HG03039 (cell line): ENCODE data around the gene ANO9.
A peak's percentile ranks its signal among the peaks of the same experiment; 100 is the strongest.

Source experiments
- ATAC-seq: cut with Tn5 transposase; IDR thresholded peaks from one replicate; pipeline ENCODE4 v1.9.1; 2021; ENCODE audit warnings: mild to moderate bottlenecking, moderate library complexity; ENCODE audit not compliant: unreplicated experiment

ANO9 gene

DNA sequence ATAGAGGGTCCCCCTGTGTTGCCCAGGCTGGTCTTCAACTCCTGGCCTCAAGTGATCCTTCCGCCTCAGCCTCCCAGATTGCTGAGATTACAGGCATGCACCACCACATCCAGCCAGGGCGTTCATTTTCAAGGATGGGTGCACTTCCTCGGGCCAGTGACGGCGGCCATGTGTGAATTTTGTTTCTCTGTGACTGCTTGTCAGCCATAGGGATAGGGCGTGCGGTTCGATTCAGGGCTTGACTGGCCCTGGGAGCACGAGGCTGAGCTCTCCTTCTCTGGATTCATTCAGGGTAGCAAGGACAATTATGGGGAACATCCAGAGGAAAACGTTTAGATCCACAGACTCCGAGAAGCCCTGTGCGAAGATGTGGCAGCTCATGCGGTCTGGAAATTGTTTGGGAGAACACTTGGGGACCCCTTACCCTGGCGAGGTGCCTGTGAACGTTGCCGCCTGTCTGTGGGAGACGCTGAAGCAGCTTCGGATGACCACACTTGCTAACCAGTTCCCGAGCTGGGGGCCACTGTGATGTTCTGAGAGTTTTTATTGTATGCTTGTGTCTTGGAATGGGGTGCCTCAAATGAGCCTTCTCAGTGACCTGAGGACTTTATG, 11.2 kb upstream of the ANO9 start:
- no peak for ATAC-seq

DNA sequence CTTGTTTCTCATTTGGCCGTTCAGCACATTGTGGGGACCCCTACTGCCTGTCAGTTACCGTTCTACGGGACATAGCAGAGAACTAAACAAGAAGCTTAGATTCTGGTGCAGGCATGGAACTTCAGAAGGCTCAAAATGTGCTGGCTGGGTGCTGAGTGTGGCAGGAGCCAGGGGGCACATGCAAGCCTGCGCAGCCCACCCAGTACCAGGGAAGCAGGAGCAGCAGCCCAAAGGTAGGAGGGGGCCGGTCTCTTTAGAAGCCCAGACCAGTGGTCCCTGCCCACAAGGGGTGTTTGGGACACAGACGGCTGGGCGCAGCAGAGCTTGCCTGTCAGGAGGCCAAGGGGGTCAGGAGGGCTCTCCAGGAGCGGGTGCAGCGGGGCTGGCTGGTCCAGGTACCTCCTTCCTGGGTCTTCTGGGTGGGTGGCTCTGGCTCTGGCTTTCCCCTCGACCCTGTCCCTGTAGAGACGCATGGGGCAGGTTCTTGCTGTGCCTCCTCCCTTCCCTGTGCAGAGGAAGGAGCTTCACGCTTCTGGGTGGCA, 10.5 kb upstream of the ANO9 start:
- ATAC-seq = no peak

DNA sequence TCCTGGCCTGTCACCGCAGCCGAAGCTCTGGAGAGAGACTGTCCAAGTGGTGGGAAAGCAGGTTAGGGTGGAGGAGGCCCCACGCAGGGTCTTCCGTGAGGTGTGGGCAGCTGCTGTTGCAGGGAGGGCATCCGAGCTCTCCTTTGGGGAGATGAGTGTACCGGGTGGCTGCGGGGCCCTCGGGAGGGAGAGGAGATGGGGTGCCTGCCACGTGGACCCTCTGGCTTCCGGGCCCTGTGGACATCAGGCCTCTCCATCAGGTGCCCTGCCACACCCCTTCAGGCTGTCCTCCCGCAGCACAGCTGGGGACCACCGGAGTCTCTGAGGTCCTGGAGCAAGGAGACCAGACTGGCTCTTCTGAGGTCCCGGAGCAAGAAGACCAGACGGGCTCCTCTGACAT, 9.9 kb upstream of the ANO9 start:
- no peak for ATAC-seq

DNA sequence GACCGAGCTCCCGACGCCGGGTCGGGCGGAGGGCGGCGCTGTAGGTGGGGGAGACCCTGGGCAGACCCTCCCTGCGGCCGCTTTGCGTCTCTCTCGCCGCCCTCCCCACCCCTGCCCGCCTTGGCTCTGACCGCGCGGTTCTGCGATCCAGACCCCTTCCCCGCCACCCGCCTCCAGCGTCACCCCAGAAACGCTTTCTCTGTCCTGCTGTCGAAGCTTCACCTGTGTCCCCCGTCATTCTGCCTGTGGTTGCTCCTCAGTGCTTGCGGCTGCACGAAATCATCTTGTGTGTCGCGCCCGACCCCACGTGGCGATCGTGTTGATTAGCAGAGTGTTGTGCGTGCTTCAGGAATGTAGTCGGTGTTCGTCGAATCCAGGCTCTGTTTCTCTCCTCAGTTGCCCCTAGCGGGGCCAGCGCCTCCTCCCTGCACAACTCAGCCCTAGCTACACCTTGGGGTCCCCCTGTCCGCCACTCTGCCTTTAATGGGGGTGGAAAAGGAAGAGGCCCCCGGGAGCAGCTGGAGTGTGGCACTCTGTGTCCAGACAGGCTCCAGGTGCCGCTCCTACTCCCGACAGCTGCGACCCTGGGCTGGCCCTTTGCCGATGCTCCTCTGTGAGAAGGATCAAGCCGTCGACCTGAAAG, 9.1 kb upstream of the ANO9 start:
- no peak for ATAC-seq

DNA sequence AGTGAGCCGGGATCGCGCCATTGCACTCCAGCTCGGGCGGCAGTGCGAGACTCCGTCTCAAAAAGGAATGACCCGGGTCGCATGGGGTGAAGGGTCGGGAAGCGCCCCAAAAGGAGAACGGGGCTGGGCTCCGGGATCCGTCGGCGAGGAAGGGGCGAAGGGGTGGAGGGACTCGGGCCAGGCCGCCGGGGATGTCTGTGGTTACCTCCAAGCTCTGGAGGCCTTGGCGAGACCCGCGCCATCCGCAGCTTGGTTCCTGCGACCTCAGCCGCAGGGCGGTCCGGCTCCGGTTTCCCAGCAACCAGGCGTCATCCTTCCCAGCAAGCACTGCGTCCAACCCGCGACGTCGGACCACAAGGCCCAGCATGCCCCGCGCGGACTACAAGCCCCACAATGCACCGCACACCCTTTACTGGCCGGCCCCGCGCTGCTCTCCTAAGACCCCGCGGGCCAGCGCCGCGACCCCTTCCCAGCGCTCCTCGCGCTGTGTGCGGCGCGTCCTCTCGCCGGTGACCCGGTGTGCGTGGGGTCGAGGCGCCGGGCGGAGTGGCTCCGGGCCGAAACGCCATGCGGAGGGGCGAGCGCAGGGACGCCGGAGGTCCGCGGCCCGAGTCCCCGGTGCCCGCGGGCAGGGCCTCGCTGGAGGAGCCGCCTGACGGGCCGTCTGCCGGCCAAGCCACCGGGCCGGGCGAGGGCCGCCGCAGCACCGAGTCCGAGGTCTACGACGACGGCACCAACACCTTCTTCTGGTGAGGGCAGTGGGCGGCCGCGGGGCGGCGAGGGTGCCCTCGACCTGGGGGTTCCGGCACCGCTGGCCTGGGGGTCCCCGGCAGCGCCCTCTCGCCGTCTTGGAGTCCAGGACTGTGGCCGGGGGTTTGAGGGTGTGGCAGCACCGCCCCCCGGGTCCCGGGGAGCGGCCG, 8.3 kb upstream of the ANO9 start, which contains the start of gene PTDSS2:
Gene PTDSS2, plus strand, starts transcription at position 391 of the 920 bp plus-strand sequence. Its CDS starts 177 bp downstream, at position 568.
- peak; percentile 58 for ATAC-seq

DNA sequence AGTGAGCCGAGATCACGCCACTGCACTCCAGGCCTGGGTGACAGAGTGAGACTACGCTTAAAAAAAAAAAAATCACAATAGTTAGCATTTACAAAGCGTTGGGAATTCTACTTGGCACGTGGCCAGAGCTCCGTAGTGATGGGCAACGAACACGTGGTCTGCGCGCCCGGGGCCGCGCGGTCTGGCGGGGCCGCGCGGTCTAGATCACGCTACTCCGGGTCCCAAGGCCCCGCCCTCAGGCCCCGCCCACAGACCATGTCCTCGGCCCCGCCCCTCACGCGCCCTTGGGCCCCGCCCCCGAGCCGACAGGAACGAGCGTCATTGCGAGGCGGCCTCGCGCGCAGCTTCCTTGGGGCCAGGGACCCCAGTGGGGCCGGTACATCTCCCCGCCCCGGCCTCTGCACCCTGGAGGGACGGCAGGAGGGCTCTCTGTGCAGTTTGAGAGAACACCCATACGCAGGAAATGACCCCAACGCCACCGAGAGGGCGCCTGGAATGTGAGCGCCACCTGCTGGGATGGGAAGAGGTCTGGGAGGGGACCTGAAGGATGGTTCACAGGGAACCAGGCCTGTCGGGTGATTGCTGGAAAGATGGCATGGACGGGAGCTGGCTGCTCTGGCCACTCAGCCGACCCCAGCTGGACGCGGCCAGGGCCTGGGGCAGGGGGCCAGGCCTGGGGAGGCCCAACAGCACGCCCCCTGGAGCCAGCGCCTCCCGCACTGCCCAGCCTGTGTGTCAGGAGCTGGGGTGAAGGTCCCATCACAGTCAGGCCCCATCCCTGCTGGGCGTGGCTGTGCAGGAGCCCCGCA, 6.3 kb upstream of the ANO9 start:
- ATAC-seq = peak; percentile 53

DNA sequence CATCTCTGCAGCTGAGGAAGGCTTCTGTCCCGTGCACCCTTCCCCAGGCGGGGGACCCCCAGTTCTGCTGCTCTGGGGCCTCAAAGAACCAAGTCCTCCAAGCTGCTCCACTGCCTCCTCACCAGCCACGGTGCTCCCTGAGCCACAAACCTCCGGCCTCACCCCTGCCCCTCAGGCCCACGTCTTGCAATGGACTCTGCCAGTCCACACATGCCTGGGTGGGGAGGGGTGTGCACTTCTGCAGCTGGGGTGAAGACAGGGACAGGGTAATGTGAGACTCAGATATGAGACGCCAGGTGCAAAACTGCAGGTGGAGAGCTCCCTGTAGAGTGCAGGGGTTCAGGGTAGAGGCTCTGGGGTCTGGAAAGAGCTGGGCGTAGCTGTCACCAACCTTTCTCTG, 5.1 kb upstream of the ANO9 start:
- ATAC-seq = no peak

DNA sequence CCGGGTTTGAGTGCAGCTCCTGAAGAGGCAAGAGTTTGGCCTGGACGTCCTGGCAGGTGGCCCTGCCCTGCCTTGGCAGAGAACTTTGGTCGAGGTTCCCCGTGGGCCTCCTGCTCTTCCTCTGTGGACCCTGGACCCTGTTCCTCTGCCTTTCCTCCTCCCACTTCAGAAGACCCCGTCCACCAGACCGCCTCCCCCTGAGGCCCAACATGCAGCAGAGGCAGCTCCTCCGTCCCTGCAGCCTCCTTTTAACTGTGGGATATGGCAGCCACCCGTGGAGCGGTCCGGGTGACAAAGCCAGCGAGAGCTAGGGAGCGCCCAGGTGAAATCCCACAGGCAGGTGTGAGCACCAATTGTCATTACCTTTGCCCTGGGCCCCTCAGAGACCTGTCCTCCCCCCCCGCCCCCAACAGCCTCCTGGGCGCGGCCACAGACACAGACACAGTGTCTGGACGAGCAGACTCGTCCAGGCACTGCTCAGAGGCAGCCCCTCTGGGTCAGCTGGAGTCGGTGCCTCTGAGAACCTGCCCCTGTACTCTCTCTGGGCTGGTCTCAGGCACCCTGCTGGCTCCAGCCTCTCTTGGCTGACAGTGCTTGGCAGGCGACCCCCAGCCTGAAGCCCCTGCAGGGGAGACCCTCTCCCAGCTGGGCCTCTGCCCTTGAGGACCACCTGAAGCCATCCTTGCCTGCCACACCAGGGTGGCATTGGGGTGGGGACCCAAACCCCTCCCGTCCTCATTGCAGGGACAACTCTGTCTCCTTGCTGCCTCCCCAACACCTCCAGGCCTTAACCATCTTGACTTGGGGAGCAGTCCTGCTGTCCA, 4.2 kb upstream of the ANO9 start:
- no peak for ATAC-seq

DNA sequence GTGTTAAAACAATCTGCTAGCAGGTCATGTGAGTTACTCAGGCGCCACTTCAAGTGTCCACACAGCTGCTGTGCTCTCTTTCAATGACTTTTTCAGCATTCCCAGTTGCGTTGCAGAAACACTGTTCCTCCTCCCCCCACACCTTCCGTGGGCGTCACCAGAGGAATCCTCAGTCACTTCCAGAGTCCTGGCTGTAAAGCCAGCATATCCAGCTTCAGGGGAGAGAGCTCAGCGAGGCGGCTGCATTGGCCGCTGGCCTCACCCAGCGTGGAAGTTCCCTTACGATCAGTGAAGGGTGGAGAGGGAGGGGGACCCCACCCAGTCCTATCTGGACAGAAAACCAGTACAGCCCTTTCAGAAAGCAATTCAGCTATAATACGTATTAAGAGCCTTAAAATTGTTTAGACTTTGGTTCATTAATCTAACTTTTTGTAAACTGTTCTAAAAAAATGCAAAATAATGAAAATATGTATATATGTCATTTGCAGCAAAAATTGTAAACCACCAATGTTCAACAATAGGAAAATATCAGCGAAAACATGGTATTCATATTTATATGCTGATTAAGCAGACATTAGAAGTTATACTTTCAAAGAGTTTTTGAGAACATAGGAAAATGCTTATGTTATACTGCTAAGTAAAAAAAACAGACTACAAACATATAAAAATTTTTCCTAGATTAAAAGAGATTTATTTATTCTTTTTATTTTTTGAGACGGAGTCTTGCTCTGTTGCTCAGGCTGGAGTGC, 2.8 kb upstream of the ANO9 start:
- no peak for ATAC-seq

DNA sequence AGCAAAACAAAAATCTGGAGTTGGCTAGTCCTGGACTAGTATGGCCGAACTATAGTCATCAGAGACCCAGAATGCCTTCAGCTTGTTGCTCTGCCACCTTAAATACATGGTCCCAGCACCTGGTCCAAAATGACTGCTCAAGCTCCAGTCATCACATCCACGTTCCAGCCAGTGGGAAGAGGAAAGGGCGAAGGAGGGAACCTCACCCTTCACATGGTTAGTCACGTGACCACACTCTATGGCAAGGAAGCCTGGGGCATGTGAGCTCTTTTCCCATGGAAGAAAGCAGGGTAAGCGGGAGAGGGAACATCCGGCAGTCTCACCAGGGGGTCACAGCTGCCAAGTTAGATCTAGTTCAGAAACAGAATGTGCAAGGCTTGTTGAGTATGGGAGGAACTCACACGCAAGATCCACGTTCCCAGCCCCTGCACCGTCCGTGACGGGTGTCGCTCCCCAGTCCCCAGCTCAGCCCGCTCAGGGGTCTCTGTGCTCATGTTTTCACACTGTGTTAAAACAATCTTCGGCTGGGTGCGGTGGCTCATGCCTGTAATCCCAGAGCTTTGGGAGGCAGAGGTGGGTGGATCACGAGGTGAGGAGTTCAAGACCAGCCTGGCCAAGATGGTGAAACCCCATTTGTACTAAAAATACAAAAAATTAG, 1.9 kb upstream of the ANO9 start:
- ATAC-seq = no peak

DNA sequence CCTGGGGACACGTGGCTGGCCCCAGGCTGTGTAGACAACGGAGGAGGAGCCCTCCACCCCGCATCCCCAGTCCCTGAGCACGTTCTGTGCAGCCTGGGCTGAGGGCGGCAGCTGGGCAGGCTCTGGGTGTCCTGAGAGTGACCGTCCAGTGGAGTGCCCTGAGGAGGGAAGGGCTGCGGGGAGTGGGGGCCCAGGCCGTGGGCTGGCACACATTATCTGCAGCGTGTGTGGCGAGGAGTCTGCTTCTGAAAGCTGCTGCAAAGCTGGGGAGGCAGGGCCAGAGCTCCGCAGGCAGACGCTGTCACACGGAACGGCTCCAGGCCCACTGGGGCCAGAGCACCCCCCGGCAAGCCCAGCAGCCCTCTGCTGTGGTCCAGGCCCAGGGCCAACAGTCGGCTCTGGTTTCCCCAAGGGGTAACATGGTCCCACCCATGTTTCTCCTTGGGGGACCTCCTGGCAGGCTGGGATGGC, 835 bp upstream of the ANO9 start:
- ATAC-seq = no peak

DNA sequence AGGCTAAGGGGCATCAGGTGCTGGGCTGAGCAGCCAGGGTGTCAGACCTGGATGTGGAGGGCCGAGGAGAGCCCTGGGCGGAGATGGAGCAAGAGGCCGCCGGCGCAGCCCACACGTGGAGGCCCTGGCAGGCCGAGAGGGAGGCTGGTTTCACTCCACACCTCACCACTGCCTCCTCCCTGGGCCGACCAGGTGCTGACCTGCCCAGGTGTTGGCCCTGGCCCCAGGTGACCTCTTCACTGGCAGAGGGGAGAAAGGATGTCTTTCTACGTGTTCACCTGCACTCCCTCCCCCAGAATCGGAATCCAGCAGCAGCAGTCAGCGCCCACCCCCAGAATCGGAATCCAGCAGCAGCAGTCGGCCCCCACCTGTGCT, 781 bp downstream of the ANO9 start:
- ATAC-seq = no peak

DNA sequence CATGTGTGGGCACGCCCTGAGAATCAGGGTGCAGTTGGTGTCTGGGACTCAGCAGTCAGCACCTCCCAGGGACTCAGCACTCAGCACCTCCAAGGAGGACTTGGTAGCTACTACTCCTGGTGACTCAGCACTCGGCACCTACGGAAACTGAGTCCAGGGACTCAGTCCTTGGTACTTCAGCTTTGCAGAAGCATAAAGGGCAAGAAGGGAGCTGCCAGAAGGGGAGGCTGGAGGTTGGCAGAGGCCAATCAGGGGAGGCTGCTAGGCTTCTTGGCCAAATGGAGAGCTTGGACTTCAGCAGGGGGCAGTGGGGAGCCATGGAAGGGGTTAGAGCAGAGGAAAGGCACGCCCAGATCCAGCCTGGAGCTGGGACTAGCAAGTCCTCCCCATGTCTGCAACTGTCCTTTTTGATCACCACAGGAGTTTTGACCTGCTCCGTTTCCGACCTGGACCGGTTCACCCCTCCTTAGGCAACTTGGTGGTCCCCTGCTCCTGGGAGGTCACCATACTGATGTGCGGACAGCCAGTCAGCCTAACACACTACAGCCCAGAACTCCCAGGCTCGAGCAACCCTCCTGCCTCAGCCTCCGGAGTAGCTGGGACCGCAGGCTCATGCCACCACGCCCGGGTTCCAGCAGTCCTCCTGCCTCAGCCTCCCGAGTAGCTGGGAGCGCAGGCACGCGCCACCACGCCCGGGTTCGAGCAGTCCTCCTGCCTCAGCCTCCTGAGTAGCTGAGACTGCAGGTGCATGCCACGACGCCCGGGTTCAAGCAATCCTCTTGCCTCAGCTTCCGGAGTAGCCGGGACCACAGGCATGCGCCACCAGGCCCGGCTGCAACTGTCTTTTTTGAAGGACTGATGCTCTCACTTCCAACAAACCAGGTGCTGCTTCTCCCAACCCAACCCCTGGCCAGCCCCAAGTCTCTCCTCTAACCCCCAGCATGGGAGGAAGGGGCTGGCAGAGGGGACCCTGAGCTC, 1.5 kb downstream of the ANO9 start:
- no peak for ATAC-seq

DNA sequence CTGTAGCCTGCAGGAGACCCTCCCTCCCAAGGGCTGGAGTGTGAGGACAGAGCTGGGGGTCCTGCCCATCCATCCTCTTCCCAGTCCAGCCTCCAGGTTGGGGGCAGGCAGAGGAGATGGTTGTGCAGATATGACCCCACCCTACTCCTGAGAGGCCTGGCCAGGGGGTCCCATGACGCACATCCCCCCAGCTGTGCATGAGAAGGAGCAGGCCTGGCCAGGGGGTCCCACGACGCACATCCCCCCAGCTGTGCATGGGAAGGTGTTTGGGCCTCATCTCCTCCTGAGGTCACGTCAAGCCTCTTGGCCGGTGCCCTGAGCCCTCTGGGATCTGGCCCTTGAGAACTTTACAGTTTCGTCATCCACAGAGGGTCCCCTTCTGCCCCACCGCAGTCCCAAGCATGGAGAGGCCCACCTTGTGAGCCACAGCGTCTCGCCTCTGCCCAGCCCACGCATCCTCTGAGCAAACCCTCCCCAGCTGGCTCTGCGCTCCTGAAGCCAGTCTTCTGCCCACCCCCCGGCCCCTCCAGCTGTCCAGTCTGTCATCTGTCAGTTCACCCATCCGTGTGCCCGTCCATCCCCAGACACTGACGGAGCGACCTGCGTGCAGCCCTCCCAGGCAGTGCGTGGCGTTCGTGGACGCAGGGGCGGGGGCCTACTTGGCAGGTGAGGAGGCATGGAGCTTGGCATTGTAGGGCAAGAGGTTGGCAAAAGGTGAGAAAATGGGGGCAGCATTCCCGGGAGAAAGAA, 2.3 kb downstream of the ANO9 start:
- no peak for ATAC-seq

DNA sequence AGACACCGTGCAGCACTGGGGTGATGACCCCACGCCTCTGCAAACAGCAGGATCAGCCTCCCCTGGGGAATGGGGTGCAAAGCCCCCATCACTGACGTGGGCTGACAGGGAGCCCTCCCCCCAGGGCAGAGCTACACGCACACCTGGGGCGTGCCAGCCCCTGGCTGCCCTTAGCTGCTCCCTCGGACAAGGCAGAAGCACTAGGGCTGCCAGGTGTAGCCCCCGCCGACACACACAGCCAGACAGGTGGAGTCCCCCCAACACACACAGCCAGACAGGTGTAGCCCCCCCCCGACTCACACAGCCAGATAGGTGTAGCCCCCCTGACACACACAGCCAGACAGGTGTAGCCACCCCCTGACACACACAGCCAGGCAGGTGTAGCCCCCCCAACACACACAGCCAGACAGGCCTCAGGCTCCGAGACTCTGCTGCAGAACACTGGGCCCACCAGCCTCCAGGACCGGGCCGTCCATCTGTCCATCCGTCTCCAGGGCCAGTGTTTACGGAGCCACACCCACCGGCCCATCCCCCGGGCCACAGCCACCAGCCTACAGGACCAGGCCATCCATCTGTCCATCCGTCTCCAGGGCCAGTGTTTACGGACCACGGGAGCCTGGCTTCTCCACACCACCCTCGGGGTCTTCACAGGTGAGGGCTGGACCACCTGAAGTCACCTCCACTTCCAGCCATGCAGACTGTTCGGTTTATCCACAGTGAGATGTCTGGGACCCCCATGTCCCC, 3.5 kb downstream of the ANO9 start:
- no peak for ATAC-seq
